ENCODE data around the gene TRHDE.

The TRHDE gene

DNA sequence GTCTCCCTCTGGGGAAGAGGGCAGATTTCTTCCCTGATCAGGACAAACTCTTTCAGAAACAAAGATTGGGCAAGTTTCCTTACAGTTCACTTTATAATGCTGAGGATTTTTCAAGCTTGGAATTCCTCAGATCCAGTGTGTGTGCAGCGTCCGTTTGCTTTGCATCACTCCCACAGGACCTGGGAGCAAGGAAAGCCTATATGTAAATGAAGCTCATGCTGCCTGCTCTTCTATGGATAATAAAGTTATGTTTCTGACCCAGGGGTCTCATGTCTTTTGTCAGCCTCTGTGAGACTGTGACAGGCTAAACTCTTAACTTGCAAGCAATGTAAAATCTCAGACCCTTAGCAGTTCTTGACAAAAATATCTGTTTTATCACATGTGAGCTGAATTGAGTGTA lies 41.6 kb downstream of the TRHDE start:
- Histone ChIP-seq H3K4me2 (ENCODE audit: low read length) (no peak overlapping the region), H3K9me3 (ENCODE audit: control insufficient read depth, low read length) (no peaks in the 10 kb centered on the region), H3K4me3 (ENCODE audit: low read depth, low read length) (no peak overlapping the region), H3K27ac (no peak overlapping the region), H3K79me2 (no peaks in the 10 kb centered on the region), H3K36me3 (ENCODE audit: control insufficient read depth, insufficient read depth, low read length) (no peaks in the 10 kb centered on the region), H2AFZ (no peak overlapping the region), H3K27me3 (ENCODE audit: control insufficient read depth, insufficient read depth, low read length) (no peaks in the 10 kb centered on the region), H3K4me1 (no peaks in the 10 kb centered on the region), H3K9ac (no peak overlapping the region)
- TF ChIP-seq, protein P1, sequence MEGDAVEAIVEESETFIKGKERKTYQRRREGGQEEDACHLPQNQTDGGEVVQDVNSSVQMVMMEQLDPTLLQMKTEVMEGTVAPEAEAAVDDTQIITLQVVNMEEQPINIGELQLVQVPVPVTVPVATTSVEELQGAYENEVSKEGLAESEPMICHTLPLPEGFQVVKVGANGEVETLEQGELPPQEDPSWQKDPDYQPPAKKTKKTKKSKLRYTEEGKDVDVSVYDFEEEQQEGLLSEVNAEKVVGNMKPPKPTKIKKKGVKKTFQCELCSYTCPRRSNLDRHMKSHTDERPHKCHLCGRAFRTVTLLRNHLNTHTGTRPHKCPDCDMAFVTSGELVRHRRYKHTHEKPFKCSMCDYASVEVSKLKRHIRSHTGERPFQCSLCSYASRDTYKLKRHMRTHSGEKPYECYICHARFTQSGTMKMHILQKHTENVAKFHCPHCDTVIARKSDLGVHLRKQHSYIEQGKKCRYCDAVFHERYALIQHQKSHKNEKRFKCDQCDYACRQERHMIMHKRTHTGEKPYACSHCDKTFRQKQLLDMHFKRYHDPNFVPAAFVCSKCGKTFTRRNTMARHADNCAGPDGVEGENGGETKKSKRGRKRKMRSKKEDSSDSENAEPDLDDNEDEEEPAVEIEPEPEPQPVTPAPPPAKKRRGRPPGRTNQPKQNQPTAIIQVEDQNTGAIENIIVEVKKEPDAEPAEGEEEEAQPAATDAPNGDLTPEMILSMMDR (IDR thresholded peaks at IDR 0.05): no peak

DNA sequence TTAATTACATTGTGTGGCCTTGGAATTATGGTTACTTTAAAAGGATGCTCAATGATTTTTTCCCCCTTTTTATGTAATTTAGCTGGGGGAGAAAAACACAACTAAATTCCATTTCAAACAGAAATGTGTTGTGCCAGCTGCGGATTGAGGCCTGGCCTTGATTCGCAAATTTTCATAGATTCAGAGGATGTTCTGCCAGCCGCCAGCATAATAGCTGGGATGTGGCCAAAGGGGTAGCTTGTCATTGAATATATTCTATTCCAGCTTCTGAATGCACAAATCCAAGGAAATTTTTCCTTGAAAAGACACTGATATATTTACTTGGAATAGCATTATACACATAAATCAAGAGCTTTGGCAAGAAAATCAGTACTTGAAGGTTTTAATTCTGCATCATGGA lies 43.7 kb downstream of the TRHDE start:
- no peak overlapping the region for H3K9ac ChIP-seq
- no peaks in the 10 kb centered on the region for H3K36me3 ChIP-seq (ENCODE audit: control insufficient read depth, insufficient read depth, low read length)

DNA sequence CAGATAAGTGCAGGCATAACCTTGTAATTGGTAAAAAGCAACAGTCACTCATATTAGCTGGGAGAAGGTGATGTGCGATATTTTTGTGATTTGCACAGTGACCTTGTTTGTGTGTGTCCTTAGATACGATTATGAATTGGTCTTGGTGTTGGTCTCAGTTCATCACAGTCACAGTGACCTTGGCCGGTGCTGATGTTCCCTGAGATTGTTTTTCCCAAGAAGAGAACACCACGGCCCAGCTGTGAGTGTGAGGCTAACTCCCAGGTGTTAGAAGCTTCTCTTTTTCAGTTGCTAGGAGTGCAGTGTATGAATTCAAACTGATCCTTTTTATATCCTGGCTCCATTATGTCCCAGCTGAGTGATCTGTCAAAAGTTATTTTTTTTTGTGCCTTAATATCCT lies 46.2 kb downstream of the TRHDE start:
- Histone ChIP-seq H3K4me2 (ENCODE audit: low read length) (no peak overlapping the region), H3K4me1 (no peaks in the 10 kb centered on the region), H3K79me2 (no peaks in the 10 kb centered on the region), H3K9me3 (ENCODE audit: control insufficient read depth, low read length) (no peaks in the 10 kb centered on the region), H3K27me3 (ENCODE audit: control insufficient read depth, insufficient read depth, low read length) (no peaks in the 10 kb centered on the region), H3K27ac (no peak overlapping the region), H3K9ac (no peak overlapping the region), H3K36me3 (ENCODE audit: control insufficient read depth, insufficient read depth, low read length) (no peaks in the 10 kb centered on the region), H3K4me3 (ENCODE audit: low read depth, low read length) (no peak overlapping the region), H2AFZ (no peak overlapping the region)
- TF ChIP-seq, protein P1 (IDR thresholded peaks at IDR 0.05): no peak

More for the DNA sequence above, 43.7 kb downstream of the TRHDE start:
- no peak overlapping the region for H3K4me2 ChIP-seq (ENCODE audit: low read length)
- no peak overlapping the region for H3K4me3 ChIP-seq (ENCODE audit: low read depth, low read length)
- TF ChIP-seq, protein P1 (IDR thresholded peaks at IDR 0.05): no peak
- H3K27me3 ChIP-seq (ENCODE audit: control insufficient read depth, insufficient read depth, low read length): no peaks in the 10 kb centered on the region
- no peaks in the 10 kb centered on the region for H3K79me2 ChIP-seq
- no peak overlapping the region for H2AFZ ChIP-seq
- no peaks in the 10 kb centered on the region for H3K9me3 ChIP-seq (ENCODE audit: control insufficient read depth, low read length)
- no peak overlapping the region for H3K27ac ChIP-seq
- no peaks in the 10 kb centered on the region for H3K4me1 ChIP-seq

DNA sequence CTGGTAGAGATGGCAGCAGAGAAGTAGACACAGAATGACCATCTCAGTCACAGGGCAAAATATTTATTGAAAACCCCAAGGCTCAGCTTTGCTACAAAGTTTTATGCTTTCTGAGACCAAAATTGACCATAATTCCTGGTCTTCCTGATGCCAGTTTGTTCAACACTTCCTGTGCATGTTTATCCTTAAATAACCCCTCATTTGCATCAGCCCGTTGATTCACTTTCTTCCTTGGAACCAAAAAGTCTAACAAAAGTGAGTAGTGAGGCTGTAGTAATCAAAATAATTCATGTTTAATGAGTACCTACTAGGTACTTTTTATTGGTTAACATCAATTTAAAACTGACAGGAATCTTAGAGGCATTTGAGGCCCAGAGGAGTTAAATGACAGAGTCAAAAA lies 51.7 kb downstream of the TRHDE start:
- H3K36me3 ChIP-seq (ENCODE audit: control insufficient read depth, insufficient read depth, low read length): no peaks in the 10 kb centered on the region
- no peaks in the 10 kb centered on the region for H3K79me2 ChIP-seq
- no peaks in the 10 kb centered on the region for H3K4me1 ChIP-seq
- H3K4me2 ChIP-seq (ENCODE audit: low read length): no peak overlapping the region
- no peak overlapping the region for H2AFZ ChIP-seq
- no peaks in the 10 kb centered on the region for H3K27me3 ChIP-seq (ENCODE audit: control insufficient read depth, insufficient read depth, low read length)
- no peaks in the 10 kb centered on the region for H3K9me3 ChIP-seq (ENCODE audit: control insufficient read depth, low read length)
- no peak overlapping the region for H3K9ac ChIP-seq
- TF ChIP-seq, protein P1 (IDR thresholded peaks at IDR 0.05): no peak
- no peak overlapping the region for H3K4me3 ChIP-seq (ENCODE audit: low read depth, low read length)
- H3K27ac ChIP-seq: no peak overlapping the region

DNA sequence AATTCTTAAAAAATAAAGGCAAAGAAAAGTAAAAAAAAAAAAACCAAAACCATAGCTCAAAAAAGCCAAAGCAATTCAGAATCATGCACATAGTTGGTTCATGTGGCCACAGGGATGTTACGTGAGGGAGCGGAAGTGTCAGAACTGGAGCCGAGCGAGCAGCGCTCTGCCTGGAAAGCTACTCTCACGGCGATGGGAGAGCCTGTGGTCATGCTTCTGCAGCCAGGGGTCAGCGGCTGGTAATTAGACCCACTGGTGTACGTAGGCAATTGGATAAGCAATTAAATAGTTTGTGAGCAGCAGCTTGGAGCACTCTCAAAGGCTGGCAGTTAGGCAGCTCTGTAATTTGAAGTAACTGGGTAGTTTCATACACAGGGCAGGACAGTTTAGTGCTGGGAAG lies 58.1 kb downstream of the TRHDE start:
- no peaks in the 10 kb centered on the region for H3K79me2 ChIP-seq
- H3K27me3 ChIP-seq (ENCODE audit: control insufficient read depth, insufficient read depth, low read length): no peaks in the 10 kb centered on the region
- H3K4me1 ChIP-seq: no peaks in the 10 kb centered on the region
- no peak overlapping the region for H3K27ac ChIP-seq
- H3K9ac ChIP-seq: no peak overlapping the region
- no peak overlapping the region for H2AFZ ChIP-seq
- no peaks in the 10 kb centered on the region for H3K36me3 ChIP-seq (ENCODE audit: control insufficient read depth, insufficient read depth, low read length)
- H3K4me2 ChIP-seq (ENCODE audit: low read length): no peak overlapping the region
- TF ChIP-seq, protein P1 (IDR thresholded peaks at IDR 0.05): no peak
- H3K9me3 ChIP-seq (ENCODE audit: control insufficient read depth, low read length): no peaks in the 10 kb centered on the region
- no peak overlapping the region for H3K4me3 ChIP-seq (ENCODE audit: low read depth, low read length)
